ACC112 (cell line): ENCODE measurements around the gene NAV2.

Experiments
- H2AFZ ChIP-seq: fragments of 200-600 bp; sonication (generic); one replicate; pipeline ENCODE4 v1.6.0; 2017; ENCODE audit warnings: antibody characterized with exemption, low read length; ENCODE audit not compliant: unreplicated experiment
- H3K27ac ChIP-seq: fragments of 200-600 bp; sonication (generic); 2 replicates; pipeline ENCODE4 v1.5.1; 2014; ENCODE audit warnings: low read depth, mild to moderate bottlenecking, antibody characterized with exemption, low read length, moderate library complexity
- H3K27me3 ChIP-seq: fragments of 200-600 bp; sonication (generic); 2 replicates; pipeline ENCODE4 v1.6.1; 2014; ENCODE audit warnings: mild to moderate bottlenecking, antibody characterized with exemption, low read length, moderate library complexity, mixed read lengths; ENCODE audit not compliant: insufficient read depth
- H3K36me3 ChIP-seq: fragments of 200-600 bp; sonication (generic); 2 replicates; pipeline ENCODE4 v1.6.1; 2016; ENCODE audit warnings: mild to moderate bottlenecking, antibody characterized with exemption, low read length, moderate library complexity, mixed read lengths; ENCODE audit not compliant: insufficient read depth
- H3K4me1 ChIP-seq: fragments of 200-600 bp; sonication (generic); one replicate; pipeline ENCODE4 v1.6.1; 2016; ENCODE audit warnings: low read length, mixed read lengths; ENCODE audit not compliant: insufficient read depth, unreplicated experiment, control insufficient read depth
- H3K4me3 ChIP-seq: fragments of 200-600 bp; sonication (generic); 2 replicates; pipeline ENCODE4 v1.5.1; 2014; ENCODE audit warnings: mild to moderate bottlenecking, low read depth, low read length
- H3K79me2 ChIP-seq: fragments of 200-600 bp; sonication (generic); one replicate; pipeline ENCODE4 v1.6.0; 2016; ENCODE audit warnings: low read length; ENCODE audit not compliant: control insufficient read depth, unreplicated experiment, insufficient read depth

Gene NAV2

GRCh38 chr11:20031155-20032001 is 318.7 kb downstream of the NAV2 start:
- H3K4me3 ChIP-seq, result no peak overlapping the region
- no peak overlapping the region for H2AFZ ChIP-seq
- H3K4me1 ChIP-seq, result peaks cover 41% of the 10 kb centered on the region
- H3K36me3 ChIP-seq, result 0 out of 2 replicates have a peak, but pooled peaks cover 4% of the 10 kb centered on the region
- H3K27ac ChIP-seq, result peak overlapping the region; percentile 79
- peaks cover 42% of the 10 kb centered on the region for H3K79me2 ChIP-seq
- H3K27me3 ChIP-seq, result no peaks in the 10 kb centered on the region

GRCh38 chr11:20032127-20032526 is 319.5 kb downstream of the NAV2 start:
- Histone ChIP-seq H3K27ac (peak overlapping the region; percentile 79), H3K79me2 (peaks cover 36% of the 10 kb centered on the region), H3K4me1 (peaks cover 47% of the 10 kb centered on the region), H2AFZ (no peak overlapping the region), H3K36me3 (peaks cover 8% of the 10 kb centered on the region; the same call in 1 of the 2 replicates), H3K27me3 (no peaks in the 10 kb centered on the region), H3K4me3 (no peak overlapping the region)

- no peak overlapping the region for H2AFZ ChIP-seq
- H3K27ac ChIP-seq, result peak overlapping the region; percentile 79; the same call in 1 of the 2 replicates
- no peaks in the 10 kb centered on the region for H3K27me3 ChIP-seq
- H3K4me1 ChIP-seq, result peaks cover 47% of the 10 kb centered on the region
- peaks cover 11% of the 10 kb centered on the region for H3K36me3 ChIP-seq
- H3K4me3 ChIP-seq, result no peak overlapping the region
- peaks cover 34% of the 10 kb centered on the region for H3K79me2 ChIP-seq
Measured at GRCh38 chr11:20032577-20033260, 320.1 kb downstream of the NAV2 start.

- H3K27ac ChIP-seq, result peak overlapping the region; percentile 79; the same call in 1 of the 2 replicates
- peaks cover 36% of the 10 kb centered on the region for H3K79me2 ChIP-seq
- H3K4me1 ChIP-seq, result peaks cover 47% of the 10 kb centered on the region
- peaks cover 18% of the 10 kb centered on the region for H3K36me3 ChIP-seq
- no peak overlapping the region for H3K4me3 ChIP-seq
- H2AFZ ChIP-seq, result no peak overlapping the region
- H3K27me3 ChIP-seq, result no peaks in the 10 kb centered on the region
Measured at GRCh38 chr11:20033806-20034205, 321.2 kb downstream of the NAV2 start.

GRCh38 chr11:20034941-20035340 is 322.3 kb downstream of the NAV2 start:
- Histone ChIP-seq H3K27me3 (no peaks in the 10 kb centered on the region), H3K4me3 (no peak overlapping the region), H3K36me3 (peaks cover 29% of the 10 kb centered on the region), H3K79me2 (peaks cover 35% of the 10 kb centered on the region), H3K27ac (peak overlapping the region; percentile 98), H3K4me1 (peaks cover 41% of the 10 kb centered on the region), H2AFZ (no peak overlapping the region)

- no peak overlapping the region for H2AFZ ChIP-seq
- no peaks in the 10 kb centered on the region for H3K27me3 ChIP-seq
- H3K79me2 ChIP-seq, result peaks cover 38% of the 10 kb centered on the region
- peaks cover 32% of the 10 kb centered on the region for H3K36me3 ChIP-seq
- no peak overlapping the region for H3K4me3 ChIP-seq
- peak overlapping the region; percentile 98 for H3K27ac ChIP-seq
- H3K4me1 ChIP-seq, result peaks cover 41% of the 10 kb centered on the region
Measured at GRCh38 chr11:20035375-20035700, 322.7 kb downstream of the NAV2 start.

GRCh38 chr11:20035701-20036601 is 323.3 kb downstream of the NAV2 start:
- Histone ChIP-seq H3K79me2 (peaks cover 36% of the 10 kb centered on the region), H3K4me3 (peak overlapping the region; percentile 3; the same call in 1 of the 2 replicates), H3K27me3 (no peaks in the 10 kb centered on the region), H2AFZ (no peak overlapping the region), H3K4me1 (peaks cover 36% of the 10 kb centered on the region), H3K27ac (peak overlapping the region; percentile 98), H3K36me3 (peaks cover 36% of the 10 kb centered on the region)

- Histone ChIP-seq H3K36me3 (peaks cover 36% of the 10 kb centered on the region), H3K4me3 (no peak overlapping the region), H2AFZ (no peak overlapping the region), H3K4me1 (peaks cover 33% of the 10 kb centered on the region), H3K27ac (peak overlapping the region; percentile 98), H3K27me3 (no peaks in the 10 kb centered on the region), H3K79me2 (peaks cover 34% of the 10 kb centered on the region)
Measured at GRCh38 chr11:20036626-20037335, 324.1 kb downstream of the NAV2 start.

- Histone ChIP-seq H3K36me3 (peaks cover 36% of the 10 kb centered on the region), H3K27me3 (no peaks in the 10 kb centered on the region), H3K27ac (peak overlapping the region; percentile 98), H3K79me2 (peaks cover 33% of the 10 kb centered on the region), H2AFZ (no peak overlapping the region), H3K4me3 (no peak overlapping the region), H3K4me1 (peaks cover 32% of the 10 kb centered on the region)
Measured at GRCh38 chr11:20037396-20038153, 324.9 kb downstream of the NAV2 start.
